Stomach (tissue), 9 donors: ENCODE results near the gene DOCK9. TPM values are rescaled to one million over a fixed set of nuclear protein-coding genes. Genes with fewer than 3 reads are reported as not detected.

Experiments used
- DNase-seq, 2 donors: peaks; one replicate each; pipeline versions ENCODE4 v3.0.0 to v3.0.0-alpha.2; 2013 to 2019
- H3K27ac ChIP-seq, 5 donors: fragments of 200-600 bp in 4 of 5; sonication (generic) in 4 of 5; one replicate each; pipeline ENCODE4 v1.5.1; 2013 to 2019; ENCODE audit warnings: mild to moderate bottlenecking in 1 of 5, moderate library complexity in 1 of 5
- H3K27me3 ChIP-seq, 3 donors: fragments of 200-600 bp; sonication (generic); one replicate each; pipeline ENCODE4 v1.5.1; 2017 to 2019; ENCODE audit warnings: mixed run types in 1 of 3
- H3K36me3 ChIP-seq, 4 donors: fragments of 200-600 bp; sonication (generic); 1 replicate in 3 of 4; 2 replicates in 1 of 4; pipeline ENCODE4 v1.5.1; 2016 to 2019
- H3K4me1 ChIP-seq, 4 donors: fragments of 200-600 bp; sonication (generic); one replicate each; pipeline ENCODE4 v1.5.1; 2016 to 2019
- H3K4me3 ChIP-seq, 4 donors: fragments of 200-600 bp; sonication (generic) in 3 of 4; one replicate each; pipeline ENCODE4 v1.5.1; 2016 to 2019; ENCODE audit warnings: mild to moderate bottlenecking in 1 of 4
- H3K9me3 ChIP-seq, 4 donors: fragments of 200-600 bp; sonication (generic); one replicate each; pipeline ENCODE4 v1.5.1; 2016 to 2019
- CTCF ChIP-seq, 7 experiments: fragments of 450-650 bp in 4 of 7; fragments of 200-600 bp in 3 of 7; sonication (generic) in 3 of 7; IDR thresholded peaks; one replicate each; pipeline ENCODE4 v1.5.1; 2016 to 2019; ENCODE audit warnings: antibody characterized with exemption in 7 of 7, control low read depth in 2 of 7, mild to moderate bottlenecking in 1 of 7
- EP300 ChIP-seq: sonication (generic); formaldehyde crosslinking; IDR thresholded peaks from one replicate; pipeline ENCODE4 v1.6.1; 2017; ENCODE audit warnings: antibody characterized with exemption
- POLR2A ChIP-seq, 4 donors: fragments of 450-650 bp; IDR thresholded peaks; one replicate each; pipeline ENCODE4 v1.6.1; 2016; ENCODE audit warnings: antibody characterized with exemption in 4 of 4, control low read depth in 2 of 4, mild to moderate bottlenecking in 1 of 4, moderate library complexity in 1 of 4
- POLR2AphosphoS5 ChIP-seq, 3 donors: sonication (generic); formaldehyde crosslinking; IDR thresholded peaks; one replicate each; pipeline ENCODE4 v1.6.1; 2016; ENCODE audit warnings: antibody characterized with exemption in 3 of 3
- WGBS, 5 donors: extraction: QIAGEN DNeasy Blood & Tissue Kit in 3 of 5; methylation state at CpG; one replicate each; pipeline versions ENCODE4 v1.1.5 to v1.1.7; 2013 to 2018; 5-methylcytosine and 5-hydroxymethylcytosine counted together
- intact Hi-C: fragments of 100-400 bp; cut with DNase I; formaldehyde crosslinking; loops from one replicate; pipeline ENCODE4 v1.15.1; 2023; ENCODE audit warnings: low total_unique reads
- polyA plus RNA-seq, 3 donors: library from polyadenylated mRNA; stranded (reverse); fragments of 200-250 nt; gene quantifications; one replicate each; pipeline ENCODE4 v1.2.3, GENCODE V29; 2013
- total RNA-seq, 5 donors: library from RNA; depleted of rRNA; stranded (reverse); fragments of >200 nt; gene quantifications; one replicate each; pipeline versions ENCODE4 v1.1.0 to v1.2.3, GENCODE V29; 2014 to 2016
- donor health status: healthy with polysubstance abuse.
- donor health status: Bipolar disorder and iron deficiency.
- donor health status: healthy.

The DOCK9 gene
- total and polyA plus RNA-seq, 8 donors = 8.7 to 97.9 (median 49.2) TPM

GRCh38 chr13:99000137-99000536 lies 22.3 kb upstream of the DOCK9 start:
- DNase-seq = no peak
- H3K27ac ChIP-seq = no peak overlapping the region
- intact Hi-C loops = no loop called here
- no peaks in the 10 kb centered on the region for H3K36me3 ChIP-seq
- no peak overlapping the region for H3K4me3 ChIP-seq
- no peaks in the 10 kb centered on the region for H3K9me3 ChIP-seq
- WGBS, 5 donors = 85 to 100% (median 88%) methylated on average over 2 of the region's 2 CpGs
- peaks cover 0 to 28% (median 17%) of the 10 kb centered on the region in 4 donors for H3K4me1 ChIP-seq
- no peaks in the 10 kb centered on the region for H3K27me3 ChIP-seq
- TF ChIP-seq CTCF (IDR thresholded peaks at IDR 0.05) (no peak), POLR2A (IDR thresholded peaks at IDR 0.05) (no peak), EP300 (no peak), POLR2AphosphoS5 (IDR thresholded peaks at IDR 0.05) (no peak)

DNA sequence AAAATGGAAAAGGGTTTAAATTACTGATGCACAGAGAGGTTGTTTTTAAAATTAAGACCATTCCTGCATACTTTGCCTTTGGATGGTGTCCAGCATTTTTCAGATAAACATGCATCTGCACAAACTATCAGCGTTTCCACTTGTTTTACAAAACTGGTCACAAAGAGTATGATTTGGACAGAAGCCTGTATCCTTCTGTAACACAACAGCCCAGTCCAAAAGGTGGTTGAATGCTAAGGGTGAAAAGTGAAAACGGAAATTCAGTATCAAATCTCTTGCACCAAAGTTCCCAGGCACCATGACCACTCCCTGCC lies 21.7 kb upstream of the DOCK9 start:
- intact Hi-C loops = no loop called here
- H3K4me1 ChIP-seq = peaks cover 0 to 28% (median 17%) of the 10 kb centered on the region in 4 donors
- no peak overlapping the region for H3K4me3 ChIP-seq
- WGBS, 5 donors = 32 to 39% (median 34%) methylated on average over 2 of the region's 2 CpGs
- no peak overlapping the region for H3K27ac ChIP-seq
- no peaks in the 10 kb centered on the region for H3K9me3 ChIP-seq
- no peaks in the 10 kb centered on the region for H3K36me3 ChIP-seq
- no peak for TF ChIP-seq POLR2AphosphoS5 (IDR thresholded peaks at IDR 0.05)
- TF ChIP-seq CTCF (IDR thresholded peaks at IDR 0.05) = no peak
- TF ChIP-seq POLR2A (IDR thresholded peaks at IDR 0.05) = no peak
- no peak for TF ChIP-seq EP300
- no peaks in the 10 kb centered on the region for H3K27me3 ChIP-seq
- DNase-seq = no peak

DNA sequence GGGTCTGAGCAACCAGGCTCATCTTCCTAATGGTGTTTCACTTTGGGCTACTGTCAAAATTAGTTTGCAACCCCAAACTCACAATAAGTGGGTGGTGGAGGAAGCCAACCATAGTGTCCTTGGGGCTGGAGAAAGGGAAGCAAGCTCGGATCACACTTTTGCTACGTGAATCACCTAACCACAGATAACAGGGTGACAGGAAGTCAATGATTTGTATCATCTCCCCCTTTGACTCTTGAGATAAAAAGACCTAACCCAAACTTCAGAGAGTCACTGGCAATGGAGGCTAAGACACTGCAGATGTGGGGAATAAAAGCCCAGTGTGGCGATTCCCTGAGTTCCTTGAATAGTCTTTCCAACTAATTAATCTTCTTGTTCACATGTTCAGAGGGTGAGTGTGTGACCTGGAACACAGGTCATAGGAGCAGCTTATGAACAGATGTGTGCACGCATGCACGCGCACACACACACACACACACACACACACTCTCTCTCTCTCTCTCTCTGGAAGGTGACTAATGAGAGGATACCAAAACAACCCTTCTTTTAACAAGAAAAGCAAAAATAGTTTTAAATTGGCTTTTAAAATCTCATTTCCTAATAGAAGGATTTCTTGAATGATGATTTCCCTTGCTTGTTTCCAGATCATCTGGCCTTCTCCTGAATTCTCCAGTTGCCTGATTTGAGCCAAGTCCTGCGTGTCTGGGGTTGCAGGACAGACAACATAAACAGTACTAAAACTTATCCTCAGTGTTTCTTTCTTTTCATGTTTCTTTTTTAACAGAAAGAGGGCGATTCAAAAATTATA lies 21.2 kb upstream of the DOCK9 start:
- peak in 1 of 2 donors; percentile 48 for DNase-seq
- no peaks in the 10 kb centered on the region for H3K9me3 ChIP-seq
- no peak for TF ChIP-seq POLR2A (IDR thresholded peaks at IDR 0.05)
- TF ChIP-seq CTCF (IDR thresholded peaks at IDR 0.05) = no peak
- TF ChIP-seq EP300 = no peak
- no peak for TF ChIP-seq POLR2AphosphoS5 (IDR thresholded peaks at IDR 0.05)
- H3K4me3 ChIP-seq = no peak overlapping the region
- intact Hi-C loops = no loop called here
- no peaks in the 10 kb centered on the region for H3K36me3 ChIP-seq
- WGBS, 5 donors = 61 to 80% (median 65%) methylated on average over 8 of the region's 8 CpGs
- no peaks in the 10 kb centered on the region for H3K27me3 ChIP-seq
- H3K27ac ChIP-seq = no peak overlapping the region
- peaks cover 0 to 28% (median 17%) of the 10 kb centered on the region in 4 donors for H3K4me1 ChIP-seq

DNA sequence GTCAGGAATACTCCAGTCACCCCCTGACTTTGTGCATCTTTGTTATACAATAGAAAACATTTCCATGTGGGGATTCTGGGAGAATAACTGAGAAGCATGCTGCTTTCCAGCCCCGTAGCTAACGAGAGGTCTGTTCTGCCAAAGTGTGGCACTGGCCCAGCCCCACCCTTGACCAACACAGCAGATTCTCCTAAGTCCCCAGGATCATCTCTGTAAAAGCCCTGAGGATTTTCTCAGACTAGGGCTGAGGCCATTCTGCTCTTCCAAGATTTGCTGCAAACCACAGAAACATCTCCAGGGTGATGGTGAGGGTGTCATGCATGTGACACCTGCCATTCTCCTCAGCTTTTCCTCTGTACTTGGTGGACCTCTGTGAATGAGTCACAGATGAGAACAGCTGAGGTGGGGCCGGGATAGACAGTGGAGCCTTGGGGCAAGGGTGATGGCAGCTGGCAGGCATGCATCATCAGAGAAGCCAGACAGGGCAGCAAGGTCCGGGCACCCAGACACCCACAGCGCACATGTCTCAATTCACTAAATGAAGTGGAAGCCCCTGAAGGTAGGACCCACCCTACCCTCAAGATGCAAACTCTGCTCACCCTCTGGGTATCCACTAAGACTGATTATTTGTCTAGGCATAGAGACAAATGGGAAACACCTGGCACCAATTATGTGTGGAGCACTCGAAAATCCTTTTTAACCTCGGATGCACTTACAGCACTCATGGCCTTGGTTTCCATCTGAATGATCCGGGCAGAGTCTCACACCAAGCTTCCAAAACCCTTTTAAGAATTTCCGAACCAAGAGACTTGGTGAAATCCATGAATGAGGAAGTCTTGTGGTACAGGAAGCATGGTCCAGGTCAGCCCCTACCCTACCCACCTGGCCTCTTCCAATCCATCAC lies 20.1 kb upstream of the DOCK9 start:
- Histone ChIP-seq H3K4me3 (no peak overlapping the region), H3K36me3 (no peaks in the 10 kb centered on the region), H3K27ac (no peak overlapping the region), H3K4me1 (peaks cover 0 to 28% (median 17%) of the 10 kb centered on the region in 4 donors), H3K9me3 (no peaks in the 10 kb centered on the region), H3K27me3 (no peaks in the 10 kb centered on the region)
- TF ChIP-seq EP300 = no peak
- intact Hi-C loops = no loop called here
- 74 to 82% (median 78%) methylated on average over 7 to 9 of the region's 9 CpGs for WGBS, 5 donors
- no peak for DNase-seq
